RCC 7860 (cell line): ENCODE data around the gene TNFRSF1A.

Experiments used
- DNase-seq: peaks from one replicate; pipeline ENCODE4 v3.0.0-alpha.2; 2015; ENCODE audit warnings: low spot score
- FAIRE-seq: peaks from 2 replicates; lab custom pipeline; 2012; peaks lifted over from hg19 to GRCh38; lab: Jason Lieb, UNC

The TNFRSF1A gene

GRCh38 chr12:6341417-6342139, at the start of gene TNFRSF1A:
TNFRSF1A (minus strand) TSS chr12:6342076; CDS start chr12:6341814, 262 bp downstream.
- DNase-seq (peak; percentile 64), FAIRE-seq (no peak)

GRCh38 chr12:6391013-6391412, 49.1 kb upstream of the TNFRSF1A start:
- DNase-seq = no peak
- FAIRE-seq = no peak

GRCh38 chr12:6390084-6390799, 48.4 kb upstream of the TNFRSF1A start:
- no peak for FAIRE-seq

GRCh38 chr12:6387541-6387940, 45.7 kb upstream of the TNFRSF1A start:
- FAIRE-seq = no peak
- no peak for DNase-seq

More at GRCh38 chr12:6390084-6390799, 48.4 kb upstream of the TNFRSF1A start:
- DNase-seq = no peak

- no peak for DNase-seq
- no peak for FAIRE-seq
Measured at GRCh38 chr12:6386491-6386890, 44.6 kb upstream of the TNFRSF1A start.

- DNase-seq (no peak), FAIRE-seq (no peak)
Measured at GRCh38 chr12:6386038-6386437, 44.2 kb upstream of the TNFRSF1A start.

- DNase-seq = no peak
Measured at GRCh38 chr12:6384499-6385436, 42.9 kb upstream of the TNFRSF1A start.

GRCh38 chr12:6383572-6384498, 42.0 kb upstream of the TNFRSF1A start, which contains the start of gene LTBR:
LTBR (plus strand) TSS chr12:6384162; CDS start chr12:6384359, 197 bp downstream.
- DNase-seq (peak; percentile 70), FAIRE-seq (no peak)

More at GRCh38 chr12:6384499-6385436, 42.9 kb upstream of the TNFRSF1A start:
- no peak for FAIRE-seq

GRCh38 chr12:6382982-6383381, 41.1 kb upstream of the TNFRSF1A start:
- no peak for DNase-seq
- FAIRE-seq = no peak

GRCh38 chr12:6382371-6382770, 40.5 kb upstream of the TNFRSF1A start:
- FAIRE-seq = no peak
- DNase-seq = no peak

- DNase-seq (no peak), FAIRE-seq (no peak)
Measured at GRCh38 chr12:6380141-6381121, 38.6 kb upstream of the TNFRSF1A start.

- DNase-seq (no peak), FAIRE-seq (no peak)
Measured at GRCh38 chr12:6378709-6379472, 37.0 kb upstream of the TNFRSF1A start.

GRCh38 chr12:6377667-6377994, 35.8 kb upstream of the TNFRSF1A start:
- DNase-seq (no peak), FAIRE-seq (no peak)

- no peak for FAIRE-seq
- no peak for DNase-seq
Measured at GRCh38 chr12:6376870-6377666, 35.2 kb upstream of the TNFRSF1A start.

GRCh38 chr12:6376079-6376869, 34.4 kb upstream of the TNFRSF1A start:
- FAIRE-seq (peak; percentile 37), DNase-seq (peak; percentile 62)

- FAIRE-seq (no peak), DNase-seq (no peak)
Measured at GRCh38 chr12:6375269-6376078, 33.6 kb upstream of the TNFRSF1A start, which contains the start of gene SCNN1A. SCNN1A (minus strand) TSS chr12:6375563; CDS start chr12:6374783, 780 bp downstream.
